ENCODE data around the gene SEC16A.
"Not testable (repeated sequence)": the region's sequence is repeated elsewhere in the genome, so short reads cannot be mapped to it uniquely, and the experiment has no call there.

Gene SEC16A

GRCh38 chr9:136419092-136419420 lies 63.8 kb downstream of the SEC16A start:
- DNase-seq (ENCODE audit: low spot score) = no peak

- DNase-seq (ENCODE audit: low spot score) = no peak
Measured at GRCh38 chr9:136418182-136419091, 64.4 kb downstream of the SEC16A start.

GRCh38 chr9:136416914-136417313 lies 65.9 kb downstream of the SEC16A start:
- DNase-seq (ENCODE audit: low spot score) = no peak

GRCh38 chr9:136416427-136416826 lies 66.4 kb downstream of the SEC16A start:
- no peak for DNase-seq (ENCODE audit: low spot score)

GRCh38 chr9:136412962-136413361 lies 69.9 kb downstream of the SEC16A start:
- DNase-seq (ENCODE audit: low spot score) = no peak

- no peak for DNase-seq (ENCODE audit: low spot score)
Measured at GRCh38 chr9:136411378-136411777, 71.5 kb downstream of the SEC16A start.

- DNase-seq (ENCODE audit: low spot score) = peak; percentile 98
Measured at GRCh38 chr9:136410500-136411287, 72.1 kb downstream of the SEC16A start, which contains the start of the genes ENTR1 and PMPCA. TSS of gene ENTR1 (minus strand) at chr9:136410614. CDS start at chr9:136410397, 217 bp downstream. TSS of gene PMPCA (plus strand) at chr9:136410658. CDS start at chr9:136410669, 11 bp downstream.

- peak; percentile 73 for DNase-seq (ENCODE audit: low spot score)
Measured at GRCh38 chr9:136409557-136410455, 73.0 kb downstream of the SEC16A start.

GRCh38 chr9:136407911-136408310 lies 74.9 kb downstream of the SEC16A start:
- DNase-seq (ENCODE audit: low spot score) = no peak

GRCh38 chr9:136407061-136407460 lies 75.8 kb downstream of the SEC16A start:
- not testable (repeated sequence) for DNase-seq (ENCODE audit: low spot score)

- not testable (repeated sequence) for DNase-seq (ENCODE audit: low spot score)
Measured at GRCh38 chr9:136405904-136406303, 76.9 kb downstream of the SEC16A start.

- no peak for DNase-seq (ENCODE audit: low spot score)
Measured at GRCh38 chr9:136405481-136405880, 77.4 kb downstream of the SEC16A start.

GRCh38 chr9:136404801-136405136 lies 78.1 kb downstream of the SEC16A start:
- no peak for DNase-seq (ENCODE audit: low spot score)

- no peak for DNase-seq (ENCODE audit: low spot score)
Measured at GRCh38 chr9:136403915-136404800, 78.7 kb downstream of the SEC16A start.

- DNase-seq (ENCODE audit: low spot score) = no peak
Measured at GRCh38 chr9:136403538-136403914, 79.3 kb downstream of the SEC16A start.

GRCh38 chr9:136402067-136402466 lies 80.8 kb downstream of the SEC16A start:
- no peak for DNase-seq (ENCODE audit: low spot score)

GRCh38 chr9:136401173-136401922 lies 81.5 kb downstream of the SEC16A start:
- no peak for DNase-seq (ENCODE audit: low spot score)

GRCh38 chr9:136400038-136400834 lies 82.6 kb downstream of the SEC16A start, which contains the start of gene SNAPC4:
TSS of gene SNAPC4 (minus strand) at chr9:136400170. CDS start at chr9:136398428, 1,742 bp downstream.
- DNase-seq (ENCODE audit: low spot score) = peak; percentile 99
